A549 (cell line): ENCODE data around the gene TENT4A. TPM values are rescaled to one million over a fixed set of nuclear protein-coding genes. Genes with fewer than 3 reads are reported as not detected.

Experiments
- ATAC-seq, 2 experiments: fragments of 200-7000 bp in 1 of 2; fragments of >200 bp in 1 of 2; cut with Nextera tagmentation in 1 of 2; cut with Tn5 transposase in 1 of 2; 3 replicates each; pipeline versions ENCODE4 v1.8.0 to v1.9.1; 2018 to 2020; ENCODE audit warnings: mild to moderate bottlenecking in 1 of 2, moderate library complexity in 1 of 2
- CTCF ChIA-PET: fragments of 300-600 bp; sonication (Branson Sonifier 250); formaldehyde crosslinking; extraction: SDS; loops from one replicate; lab custom pipeline; 2021; ENCODE audit warnings: antibody characterized with exemption, inconsistent platforms; lab: Yijun Ruan, JAX
- POLR2A ChIA-PET: fragments of 350-600 bp; formaldehyde crosslinking; extraction: SDS; loops from one replicate; lab custom pipeline; 2021; ENCODE audit warnings: antibody characterized with exemption, inconsistent platforms; lab: Yijun Ruan, JAX
- DNase-seq, 2 experiments: peaks; one replicate each; pipeline versions ENCODE4 v3.0.0 to v3.0.0-alpha.2; 2011 to 2016; ENCODE audit warnings: low read depth in 1 of 2, low spot score in 1 of 2
- FAIRE-seq: peaks from 2 replicates; lab custom pipeline; 2011; peaks lifted over from hg19 to GRCh38; lab: Jason Lieb, UNC
- H3K27ac ChIP-seq, 2 experiments: fragments of >200 bp; sonication (Bioruptor Twin); formaldehyde crosslinking; 3 replicates each; pipeline ENCODE4 v1.5.1; 2016 to 2017
- H3K4me1 ChIP-seq: fragments of >200 bp; sonication (Bioruptor Twin); formaldehyde crosslinking; 3 replicates; pipeline ENCODE4 v1.6.1; 2016
- H3K4me2 ChIP-seq: fragments of >200 bp; sonication (Bioruptor Twin); formaldehyde crosslinking; 3 replicates; pipeline ENCODE4 v1.6.1; 2016
- H3K4me3 ChIP-seq: fragments of >200 bp; sonication (Bioruptor Twin); formaldehyde crosslinking; 3 replicates; pipeline ENCODE4 v1.5.1; 2016
- H3K9me3 ChIP-seq: fragments of >200 bp; sonication (Bioruptor Twin); formaldehyde crosslinking; 3 replicates; pipeline ENCODE4 v1.6.1; 2016
- BHLHE40 ChIP-seq: IDR thresholded peaks from 2 replicates; pipeline ENCODE4 v1.6.1; 2012; ENCODE audit warnings: low read depth, low read length, inconsistent platforms
- CBX8 ChIP-seq: fragments of 200-600 bp; sonication (generic); IDR thresholded peaks from 2 replicates; pipeline ENCODE4 v1.6.1; 2016
- EHF ChIP-seq: fragments of 250-450 bp; sonication (Bioruptor Pico); IDR thresholded peaks from 2 replicates; pipeline ENCODE4 v1.5.0; 2020; ENCODE audit warnings: mild to moderate bottlenecking
- EHMT2 ChIP-seq: fragments of 200-600 bp; sonication (generic); IDR thresholded peaks from 2 replicates; pipeline ENCODE4 v1.6.1; 2016; ENCODE audit warnings: antibody characterized with exemption, low read depth, mild to moderate bottlenecking, moderate library complexity
- FOSB ChIP-seq: fragments of 250-450 bp; sonication (Bioruptor Pico); IDR thresholded peaks from 2 replicates; pipeline ENCODE4 v1.5.0; 2020; ENCODE audit warnings: mild to moderate bottlenecking, moderate library complexity
- HDAC2 ChIP-seq: fragments of 200-600 bp; sonication (generic); IDR thresholded peaks from 2 replicates; pipeline ENCODE4 v1.6.1; 2016
- HOXA7 ChIP-seq: fragments of 250-450 bp; sonication (Bioruptor Pico); IDR thresholded peaks from 2 replicates; pipeline ENCODE4 v1.5.0; 2020; ENCODE audit warnings: mild to moderate bottlenecking, moderate library complexity
- HOXB5 ChIP-seq: fragments of 250-450 bp; sonication (Bioruptor Pico); IDR thresholded peaks from 2 replicates; pipeline ENCODE4 v1.5.0; 2020; ENCODE audit warnings: mild to moderate bottlenecking, moderate library complexity
- KDM5A ChIP-seq: fragments of 200-600 bp; sonication (generic); IDR thresholded peaks from 2 replicates; pipeline ENCODE4 v1.6.1; 2016; ENCODE audit warnings: antibody characterized with exemption, mild to moderate bottlenecking
- MAFK ChIP-seq: fragments of 450-650 bp; IDR thresholded peaks from 2 replicates; pipeline ENCODE4 v1.6.1; 2014; ENCODE audit not compliant: partially characterized antibody
- MAX ChIP-seq: IDR thresholded peaks from 2 replicates; pipeline ENCODE4 v1.6.1; 2012
- MAZ ChIP-seq: fragments of 150-350 bp; IDR thresholded peaks from 2 replicates; pipeline ENCODE4 v1.6.1; 2014; ENCODE audit warnings: antibody characterized with exemption, low read depth, low read length, borderline replicate concordance
- NFE2L2 ChIP-seq: fragments of 150-350 bp; conservative IDR thresholded peaks from 2 replicates; pipeline ENCODE4 v1.6.1; 2014; ENCODE audit warnings: low read length
- POLR2A ChIP-seq: IDR thresholded peaks from 2 replicates; pipeline ENCODE4 v1.6.1; 2012; ENCODE audit warnings: mild to moderate bottlenecking, low read length
- RCOR1 ChIP-seq: fragments of 150-350 bp; IDR thresholded peaks from 2 replicates; pipeline ENCODE4 v1.6.1; 2014; ENCODE audit warnings: antibody characterized with exemption, low read length, low read depth
- REST ChIP-seq: fragments of 200-600 bp; sonication (generic); IDR thresholded peaks from 2 replicates; pipeline ENCODE4 v1.6.1; 2016; ENCODE audit warnings: antibody characterized with exemption, mild to moderate bottlenecking, moderate library complexity
- RFX5 ChIP-seq: fragments of 450-650 bp; IDR thresholded peaks from 2 replicates; pipeline ENCODE4 v1.7.1; 2014; ENCODE audit warnings: antibody characterized with exemption, mild to moderate bottlenecking, moderate library complexity
- WGBS: methylation state at CpG from one replicate; pipeline ENCODE4 v1.1.6; 2017; ENCODE audit errors: missing lambda C conversion rate; 5-methylcytosine and 5-hydroxymethylcytosine counted together
- polyA plus RNA-seq, 4 experiments: library from polyadenylated mRNA; depleted of rRNA in 3 of 4; stranded (reverse); fragments of >200 nt; fragmentation: RNase III in 1 of 4; extraction: RNeasy Plus Mini Kit Qiagen cat#74134 plus additional on column Dnase treatment in 1 of 4; gene quantifications; 2 replicates in 3 of 4; 3 replicates in 1 of 4; pipeline ENCODE4 v1.2.3, GENCODE V29; 2011 to 2017

The TENT4A gene
- polyA plus RNA-seq, 2 of the 4 experiments (the other 2 are of a cell fraction): 7.2 to 15.2 TPM

- no peak for TF ChIP-seq HOXB5 (CRISPR knock-in tag)
- TF ChIP-seq RFX5: no peak
- no peak for TF ChIP-seq BHLHE40
- TF ChIP-seq EHF (CRISPR knock-in tag): no peak
Measured at GRCh38 chr5:6710551-6711318, 2.5 kb upstream of the TENT4A start (continued).

GRCh38 chr5:6711409-6712141 is 1.7 kb upstream of the TENT4A start:
- H3K4me3 ChIP-seq: peak overlapping the region; percentile 78
- WGBS: 53% methylated on average over 15 of the region's 15 CpGs
- peak overlapping the region; percentile 89 for H3K4me2 ChIP-seq
- ATAC-seq (no peak; a peak in 1 of 6 replicates), DNase-seq (no peak), FAIRE-seq (no peak)
- H3K4me1 ChIP-seq: peaks cover 18% of the 10 kb centered on the region; the same call in 2 of the 3 replicates
- POLR2A ChIA-PET: interaction anchor here (0.6 to 2.3 kb wide), 3 partner anchors 10 to 1281 kb away, joined by 3 to 23 read pairs (median 6); partner anchors contain the start of genes NSUN2 and SRD5A1
- CTCF ChIA-PET: no interaction called here
- TF ChIP-seq CBX8: no peak
- H3K9me3 ChIP-seq: no peaks in the 10 kb centered on the region
- H3K27ac ChIP-seq: peak overlapping the region; percentile 90 to 96

- H3K4me1 ChIP-seq: peaks cover 24% of the 10 kb centered on the region; the same call in 2 of the 3 replicates
- ChIA-PET POLR2A (interaction anchor here (0.6 to 2.3 kb wide), 3 partner anchors 11 to 1282 kb away, joined by 3 to 23 read pairs (median 6); partner anchors contain the start of genes NSUN2 and SRD5A1), CTCF (no interaction called here)
- DNase-seq: peak; percentile 49 to 66
- peak overlapping the region; percentile 90 to 96 for H3K27ac ChIP-seq
- H3K4me3 ChIP-seq: peak overlapping the region; percentile 78
- peak overlapping the region; percentile 89 for H3K4me2 ChIP-seq
- no peak for FAIRE-seq
- ATAC-seq: peak; percentile 48 to 73
- WGBS: 1% methylated on average over 13 of the region's 36 CpGs
- peak; percentile 16; the same call in 1 of the 2 replicates for TF ChIP-seq POLR2A
- TF ChIP-seq HOXA7: no peak
- TF ChIP-seq MAZ: no peak
- TF ChIP-seq FOSB (CRISPR knock-in tag): no peak
- no peak for TF ChIP-seq RCOR1
- TF ChIP-seq KDM5A: no peak
- TF ChIP-seq NFE2L2: no peak
- TF ChIP-seq CBX8: no peak
- TF ChIP-seq REST: 0 out of 2 replicates have a peak, but pooled peaks have one; percentile 25
- no peak for TF ChIP-seq MAFK
- no peak for TF ChIP-seq RFX5
- TF ChIP-seq EHMT2: no peak
- TF ChIP-seq HDAC2: 0 out of 2 replicates have a peak, but pooled peaks have one; percentile 18
- TF ChIP-seq MAX: no peak; the same call in 1 of the 2 replicates
- H3K9me3 ChIP-seq: no peaks in the 10 kb centered on the region
Measured at GRCh38 chr5:6712142-6712576, 1.1 kb upstream of the TENT4A start.
